GM23338 (cell line): Measurements from ENCODE around the gene DHFR. TPM values are rescaled to one million over a fixed set of nuclear protein-coding genes. Genes with fewer than 3 reads are reported as not detected.

Experiments
- ATAC-seq: fragments of 200-7000 bp; cut with Tn5 transposase; 3 replicates; pipeline ENCODE4 v1.9.1; 2020
- DNase-seq: peaks from one replicate; pipeline ENCODE4 v3.0.0-alpha.2; 2015; ENCODE audit warnings: low spot score
- H2AFZ ChIP-seq: fragments of 200-600 bp; sonication (generic); 2 replicates; pipeline ENCODE4 v1.8.0; 2016; ENCODE audit warnings: antibody characterized with exemption, mild to moderate bottlenecking, moderate library complexity
- H3F3A ChIP-seq: fragments of 200-600 bp; sonication (generic); replicated peaks from 2 replicates; pipeline ENCODE4 v1.8.0; 2017; ENCODE audit warnings: antibody characterized with exemption, mixed run types, low read depth
- H3K27ac ChIP-seq: fragments of 200-600 bp; sonication (generic); 2 replicates; pipeline ENCODE4 v1.6.1; 2016; ENCODE audit warnings: low read depth
- H3K27me3 ChIP-seq: fragments of 200-600 bp; sonication (generic); 2 replicates; pipeline ENCODE4 v1.8.0; 2016; ENCODE audit warnings: mild to moderate bottlenecking, mixed run types, moderate library complexity; ENCODE audit not compliant: insufficient read depth
- H3K36me3 ChIP-seq: fragments of 200-600 bp; sonication (generic); 2 replicates; pipeline ENCODE4 v1.8.0; 2016; ENCODE audit warnings: mild to moderate bottlenecking; ENCODE audit not compliant: insufficient read depth
- H3K4me1 ChIP-seq: fragments of 200-600 bp; sonication (generic); 2 replicates; pipeline ENCODE4 v1.8.0; 2016; ENCODE audit warnings: mild to moderate bottlenecking, moderate library complexity; ENCODE audit not compliant: insufficient read depth
- H3K4me2 ChIP-seq: fragments of 200-600 bp; sonication (generic); 2 replicates; pipeline ENCODE4 v1.7.1; 2017; ENCODE audit warnings: mixed run types
- H3K4me3 ChIP-seq: fragments of 200-600 bp; sonication (generic); 2 replicates; pipeline ENCODE4 v1.6.1; 2016; ENCODE audit warnings: mixed run types
- H3K79me2 ChIP-seq: fragments of 200-600 bp; sonication (generic); replicated peaks from 2 replicates; pipeline ENCODE4 v1.8.0; 2017; ENCODE audit warnings: mild to moderate bottlenecking; ENCODE audit not compliant: insufficient read depth
- H3K9me2 ChIP-seq: fragments of 200-600 bp; sonication (generic); 2 replicates; pipeline ENCODE4 v1.8.0; 2017; ENCODE audit not compliant: insufficient read depth
- H4K20me1 ChIP-seq: fragments of 200-600 bp; sonication (generic); replicated peaks from 2 replicates; pipeline ENCODE4 v1.8.0; 2017; ENCODE audit warnings: mild to moderate bottlenecking; ENCODE audit not compliant: insufficient read depth
- H3K27ac Mint-ChIP-seq: 2 replicates; pipeline ENCODE4 v1.8.0; 2020; ENCODE audit warnings: inconsistent platforms, mild to moderate bottlenecking, moderate library complexity, mixed read lengths
- H3K27me3 Mint-ChIP-seq: 3 replicates; pipeline ENCODE4 v1.8.0; 2022; ENCODE audit warnings: low read depth, mild to moderate bottlenecking, moderate library complexity, mixed read lengths, inconsistent platforms; ENCODE audit not compliant: insufficient read depth, poor library complexity
- H3K36me3 Mint-ChIP-seq: 3 replicates; pipeline ENCODE4 v1.8.0; 2021; ENCODE audit warnings: low read depth, mild to moderate bottlenecking, inconsistent platforms, moderate library complexity, mixed read lengths
- H3K4me1 Mint-ChIP-seq: 3 replicates; pipeline ENCODE4 v1.8.0; 2020; ENCODE audit warnings: mild to moderate bottlenecking, inconsistent platforms, mixed read lengths
- H3K4me3 Mint-ChIP-seq: 3 replicates; pipeline ENCODE4 v1.8.0; 2021; ENCODE audit warnings: moderate library complexity, mild to moderate bottlenecking, inconsistent platforms, mixed read lengths
- H3K9me3 Mint-ChIP-seq: 3 replicates; pipeline ENCODE4 v1.8.0; 2020; ENCODE audit warnings: moderate library complexity, mild to moderate bottlenecking, inconsistent platforms, mixed read lengths
- CREB1 ChIP-seq: fragments of 250-450 bp; sonication (Bioruptor Pico); IDR thresholded peaks from 2 replicates; pipeline ENCODE4 v1.5.0; 2020; ENCODE audit warnings: low read depth, mild to moderate bottlenecking, moderate library complexity
- JUNB ChIP-seq: IDR thresholded peaks from one replicate; pipeline ENCODE4 v1.6.1; 2016; ENCODE audit warnings: antibody characterized with exemption; ENCODE audit not compliant: unreplicated experiment
- NANOG ChIP-seq: IDR thresholded peaks from 2 replicates; pipeline ENCODE4 v1.6.1; 2016; ENCODE audit warnings: antibody characterized with exemption, borderline replicate concordance
- POLR2AphosphoS5 ChIP-seq: IDR thresholded peaks from 2 replicates; pipeline ENCODE4 v1.6.1; 2016; ENCODE audit warnings: antibody characterized with exemption, low read depth
- ZNF114 ChIP-seq: fragments of 250-450 bp; sonication (Bioruptor Pico); IDR thresholded peaks from 2 replicates; pipeline ENCODE4 v1.5.0; 2020; ENCODE audit warnings: mild to moderate bottlenecking, moderate library complexity
- polyA plus RNA-seq: library from polyadenylated mRNA; unstranded; fragments of >200 nt; fragmentation: Nextera tagmentation; extraction: Ambion mirVana; gene quantifications from 2 replicates; pipeline ENCODE4 v1.2.1, GENCODE V29; 2016
- total RNA-seq: library from RNA; depleted of rRNA; stranded (reverse); fragments of >200 nt; shearing (Covaris generic); gene quantifications from 2 replicates; pipeline ENCODE4 v1.2.3, GENCODE V29; 2014
- TF ChIP-seq, protein P1 (sequence below): fragments of 250-450 bp; sonication (Bioruptor Pico); IDR thresholded peaks from 2 replicates; pipeline ENCODE4 v1.5.0; 2020; ENCODE audit warnings: mild to moderate bottlenecking, moderate library complexity
- TF ChIP-seq, protein P2 (sequence below), 2 experiments: fragments of 200-600 bp in 1 of 2; sonication (generic) in 1 of 2; conservative IDR thresholded peaks; 2 replicates each; pipeline versions ENCODE4 v1.5.1 to v1.6.1; 2016 to 2017; ENCODE audit warnings: antibody characterized with exemption in 2 of 2, low read depth in 2 of 2, mild to moderate bottlenecking in 2 of 2, moderate library complexity in 1 of 2

The DHFR gene
- total and polyA plus RNA-seq, 2 experiments from 2014 or later: 56.2 to 95.6 TPM

- TF ChIP-seq, protein P1, sequence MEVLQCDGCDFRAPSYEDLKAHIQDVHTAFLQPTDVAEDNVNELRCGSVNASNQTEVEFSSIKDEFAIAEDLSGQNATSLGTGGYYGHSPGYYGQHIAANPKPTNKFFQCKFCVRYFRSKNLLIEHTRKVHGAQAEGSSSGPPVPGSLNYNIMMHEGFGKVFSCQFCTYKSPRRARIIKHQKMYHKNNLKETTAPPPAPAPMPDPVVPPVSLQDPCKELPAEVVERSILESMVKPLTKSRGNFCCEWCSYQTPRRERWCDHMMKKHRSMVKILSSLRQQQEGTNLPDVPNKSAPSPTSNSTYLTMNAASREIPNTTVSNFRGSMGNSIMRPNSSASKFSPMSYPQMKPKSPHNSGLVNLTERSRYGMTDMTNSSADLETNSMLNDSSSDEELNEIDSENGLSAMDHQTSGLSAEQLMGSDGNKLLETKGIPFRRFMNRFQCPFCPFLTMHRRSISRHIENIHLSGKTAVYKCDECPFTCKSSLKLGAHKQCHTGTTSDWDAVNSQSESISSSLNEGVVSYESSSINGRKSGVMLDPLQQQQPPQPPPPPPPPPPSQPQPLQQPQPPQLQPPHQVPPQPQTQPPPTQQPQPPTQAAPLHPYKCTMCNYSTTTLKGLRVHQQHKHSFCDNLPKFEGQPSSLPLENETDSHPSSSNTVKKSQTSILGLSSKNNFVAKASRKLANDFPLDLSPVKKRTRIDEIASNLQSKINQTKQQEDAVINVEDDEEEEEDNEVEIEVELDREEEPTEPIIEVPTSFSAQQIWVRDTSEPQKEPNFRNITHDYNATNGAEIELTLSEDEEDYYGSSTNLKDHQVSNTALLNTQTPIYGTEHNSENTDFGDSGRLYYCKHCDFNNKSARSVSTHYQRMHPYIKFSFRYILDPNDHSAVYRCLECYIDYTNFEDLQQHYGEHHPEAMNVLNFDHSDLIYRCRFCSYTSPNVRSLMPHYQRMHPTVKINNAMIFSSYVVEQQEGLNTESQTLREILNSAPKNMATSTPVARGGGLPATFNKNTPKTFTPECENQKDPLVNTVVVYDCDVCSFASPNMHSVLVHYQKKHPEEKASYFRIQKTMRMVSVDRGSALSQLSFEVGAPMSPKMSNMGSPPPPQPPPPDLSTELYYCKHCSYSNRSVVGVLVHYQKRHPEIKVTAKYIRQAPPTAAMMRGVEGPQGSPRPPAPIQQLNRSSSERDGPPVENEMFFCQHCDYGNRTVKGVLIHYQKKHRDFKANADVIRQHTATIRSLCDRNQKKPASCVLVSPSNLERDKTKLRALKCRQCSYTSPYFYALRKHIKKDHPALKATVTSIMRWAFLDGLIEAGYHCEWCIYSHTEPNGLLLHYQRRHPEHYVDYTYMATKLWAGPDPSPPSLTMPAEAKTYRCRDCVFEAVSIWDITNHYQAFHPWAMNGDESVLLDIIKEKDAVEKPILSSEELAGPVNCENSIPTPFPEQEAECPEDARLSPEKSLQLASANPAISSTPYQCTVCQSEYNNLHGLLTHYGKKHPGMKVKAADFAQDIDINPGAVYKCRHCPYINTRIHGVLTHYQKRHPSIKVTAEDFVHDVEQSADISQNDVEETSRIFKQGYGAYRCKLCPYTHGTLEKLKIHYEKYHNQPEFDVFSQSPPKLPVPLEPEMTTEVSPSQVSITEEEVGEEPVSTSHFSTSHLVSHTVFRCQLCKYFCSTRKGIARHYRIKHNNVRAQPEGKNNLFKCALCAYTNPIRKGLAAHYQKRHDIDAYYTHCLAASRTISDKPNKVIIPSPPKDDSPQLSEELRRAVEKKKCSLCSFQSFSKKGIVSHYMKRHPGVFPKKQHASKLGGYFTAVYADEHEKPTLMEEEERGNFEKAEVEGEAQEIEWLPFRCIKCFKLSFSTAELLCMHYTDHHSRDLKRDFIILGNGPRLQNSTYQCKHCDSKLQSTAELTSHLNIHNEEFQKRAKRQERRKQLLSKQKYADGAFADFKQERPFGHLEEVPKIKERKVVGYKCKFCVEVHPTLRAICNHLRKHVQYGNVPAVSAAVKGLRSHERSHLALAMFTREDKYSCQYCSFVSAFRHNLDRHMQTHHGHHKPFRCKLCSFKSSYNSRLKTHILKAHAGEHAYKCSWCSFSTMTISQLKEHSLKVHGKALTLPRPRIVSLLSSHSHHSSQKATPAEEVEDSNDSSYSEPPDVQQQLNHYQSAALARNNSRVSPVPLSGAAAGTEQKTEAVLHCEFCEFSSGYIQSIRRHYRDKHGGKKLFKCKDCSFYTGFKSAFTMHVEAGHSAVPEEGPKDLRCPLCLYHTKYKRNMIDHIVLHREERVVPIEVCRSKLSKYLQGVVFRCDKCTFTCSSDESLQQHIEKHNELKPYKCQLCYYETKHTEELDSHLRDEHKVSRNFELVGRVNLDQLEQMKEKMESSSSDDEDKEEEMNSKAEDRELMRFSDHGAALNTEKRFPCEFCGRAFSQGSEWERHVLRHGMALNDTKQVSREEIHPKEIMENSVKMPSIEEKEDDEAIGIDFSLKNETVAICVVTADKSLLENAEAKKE (CRISPR knock-in tag): no peak
- no peak for TF ChIP-seq JUNB
- TF ChIP-seq NANOG: no peak
- no peak for TF ChIP-seq ZNF114
Measured at GRCh38 chr5:80607343-80607742, 47.4 kb downstream of the DHFR start (continued).

DNA sequence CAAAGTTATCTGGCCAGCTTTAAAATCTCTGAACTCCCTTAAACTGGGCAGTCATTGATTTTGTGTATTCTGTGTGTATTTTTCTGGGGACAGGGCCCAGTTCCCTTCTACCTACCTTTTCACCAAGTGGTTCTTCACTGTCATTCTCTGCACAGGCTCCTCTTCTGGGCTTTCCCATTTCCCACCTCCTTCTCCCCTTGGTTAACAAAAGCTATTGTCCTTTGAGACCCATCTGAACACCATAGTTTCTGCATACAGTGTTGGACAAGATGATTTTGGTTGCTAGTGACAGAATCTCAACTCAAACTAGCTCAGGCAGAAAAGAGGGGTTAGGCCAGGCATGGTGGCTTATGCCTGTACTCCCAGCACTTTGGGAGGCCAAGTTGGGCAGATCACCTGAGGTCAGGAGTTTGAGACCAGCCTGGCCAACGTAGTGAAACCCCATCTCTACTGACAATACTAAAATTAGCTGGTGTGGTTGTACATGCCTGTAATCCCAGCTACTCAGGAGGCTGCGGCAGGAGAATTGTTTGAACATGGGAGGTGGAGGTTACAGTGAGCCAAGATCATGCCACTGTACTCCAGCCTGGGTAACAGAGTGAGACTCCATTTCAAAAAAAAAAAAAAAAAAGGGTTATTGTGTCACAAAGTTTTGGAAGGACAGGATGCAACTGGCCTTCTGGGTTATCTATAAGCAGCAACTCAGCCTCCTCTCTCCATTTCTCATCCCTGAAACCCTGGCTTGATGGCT is 53.7 kb downstream of the DHFR start:
- no peak overlapping the region for H3K4me3 Mint-ChIP-seq
- H3F3A ChIP-seq: no peaks in the 10 kb centered on the region
- no peaks in the 10 kb centered on the region for H4K20me1 ChIP-seq
- no peak overlapping the region for H3K27ac ChIP-seq
- H3K27me3 ChIP-seq: no peaks in the 10 kb centered on the region
- H3K4me2 ChIP-seq: no peak overlapping the region
- H3K36me3 Mint-ChIP-seq: no peaks in the 10 kb centered on the region
- H3K27me3 Mint-ChIP-seq: no peaks in the 10 kb centered on the region
- no peak for ATAC-seq
- H3K4me1 Mint-ChIP-seq: peaks cover 3% of the 10 kb centered on the region; the same call in 2 of the 3 replicates
- H3K79me2 ChIP-seq: no peaks in the 10 kb centered on the region
- no peaks in the 10 kb centered on the region for H3K9me3 Mint-ChIP-seq
- H3K36me3 ChIP-seq: no peaks in the 10 kb centered on the region
- no peak for DNase-seq
- no peak overlapping the region for H3K27ac Mint-ChIP-seq
- no peaks in the 10 kb centered on the region for H3K4me1 ChIP-seq
- H3K9me2 ChIP-seq: no peaks in the 10 kb centered on the region
- no peak overlapping the region for H3K4me3 ChIP-seq
- H2AFZ ChIP-seq: 0 out of 2 replicates have a peak overlapping the region, but pooled peaks have one; percentile 43
- no peak for TF ChIP-seq ZNF114
- no peak for TF ChIP-seq CREB1 (CRISPR knock-in tag)
- TF ChIP-seq, protein P1 (CRISPR knock-in tag): no peak
- TF ChIP-seq POLR2AphosphoS5: no peak
- TF ChIP-seq JUNB: no peak
- TF ChIP-seq, protein P2, sequence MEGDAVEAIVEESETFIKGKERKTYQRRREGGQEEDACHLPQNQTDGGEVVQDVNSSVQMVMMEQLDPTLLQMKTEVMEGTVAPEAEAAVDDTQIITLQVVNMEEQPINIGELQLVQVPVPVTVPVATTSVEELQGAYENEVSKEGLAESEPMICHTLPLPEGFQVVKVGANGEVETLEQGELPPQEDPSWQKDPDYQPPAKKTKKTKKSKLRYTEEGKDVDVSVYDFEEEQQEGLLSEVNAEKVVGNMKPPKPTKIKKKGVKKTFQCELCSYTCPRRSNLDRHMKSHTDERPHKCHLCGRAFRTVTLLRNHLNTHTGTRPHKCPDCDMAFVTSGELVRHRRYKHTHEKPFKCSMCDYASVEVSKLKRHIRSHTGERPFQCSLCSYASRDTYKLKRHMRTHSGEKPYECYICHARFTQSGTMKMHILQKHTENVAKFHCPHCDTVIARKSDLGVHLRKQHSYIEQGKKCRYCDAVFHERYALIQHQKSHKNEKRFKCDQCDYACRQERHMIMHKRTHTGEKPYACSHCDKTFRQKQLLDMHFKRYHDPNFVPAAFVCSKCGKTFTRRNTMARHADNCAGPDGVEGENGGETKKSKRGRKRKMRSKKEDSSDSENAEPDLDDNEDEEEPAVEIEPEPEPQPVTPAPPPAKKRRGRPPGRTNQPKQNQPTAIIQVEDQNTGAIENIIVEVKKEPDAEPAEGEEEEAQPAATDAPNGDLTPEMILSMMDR (conservative IDR thresholded peaks at IDR 0.05; ENCODE audit: low read depth in 2 of 2): no peak
